ENCODE results near the gene CEMIP.

CEMIP gene

DNA sequence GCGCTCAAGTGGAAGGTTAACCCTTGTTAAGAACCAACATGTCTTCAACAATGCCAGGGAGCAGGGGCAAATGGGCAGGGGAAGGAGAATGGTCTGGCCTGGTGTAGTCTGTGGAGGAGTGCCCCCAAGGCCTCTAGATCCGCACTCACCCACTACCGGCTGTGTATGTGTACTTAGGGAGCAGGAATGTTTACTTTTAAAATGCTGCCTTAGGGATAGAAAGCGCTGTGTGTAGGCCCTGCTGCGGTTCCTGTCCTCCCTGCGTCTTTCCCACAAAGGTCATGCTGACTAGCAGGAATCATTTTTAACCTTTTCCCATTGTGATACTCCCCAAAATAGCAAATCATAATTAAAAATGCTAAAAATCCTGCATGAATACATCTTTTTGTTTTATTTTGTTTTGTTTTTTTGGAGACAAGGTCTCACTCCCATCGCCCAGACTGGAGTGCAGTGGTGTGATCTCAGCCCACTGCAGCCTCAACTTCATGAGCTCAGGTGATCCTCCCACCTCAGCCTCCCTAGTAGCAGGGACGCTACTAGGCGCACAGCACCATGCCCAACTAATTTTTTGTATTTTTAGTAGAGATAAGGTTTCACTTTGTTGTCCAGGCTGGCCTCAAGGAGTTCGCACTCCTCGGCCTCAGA is 35.9 kb upstream of the CEMIP start:
- H3K36me3 ChIP-seq (ENCODE audit: insufficient read depth, low read length) = no peaks in the 10 kb centered on the region
- no peak overlapping the region for H3K9ac ChIP-seq (ENCODE audit: low read length)
- no peak overlapping the region for H3K4me3 ChIP-seq (ENCODE audit: low read depth in 1 of 2, low read length in 2 of 2)
- H3K9me3 ChIP-seq (ENCODE audit: low read length) = no peaks in the 10 kb centered on the region
- H3K4me1 ChIP-seq (ENCODE audit: insufficient read depth, low read length) = no peaks in the 10 kb centered on the region
- H3K27me3 ChIP-seq (ENCODE audit: control insufficient read depth in 1 of 2, insufficient read depth in 2 of 2, low read length in 2 of 2) = no peaks in the 10 kb centered on the region
- H3K27ac ChIP-seq (ENCODE audit: low read depth, low read length) = no peak overlapping the region

- Histone ChIP-seq H3K27ac (ENCODE audit: low read depth, low read length) (no peak overlapping the region), H3K9me3 (ENCODE audit: low read length) (no peaks in the 10 kb centered on the region), H3K4me3 (ENCODE audit: low read depth in 1 of 2, low read length in 2 of 2) (no peak overlapping the region), H3K27me3 (ENCODE audit: control insufficient read depth in 1 of 2, insufficient read depth in 2 of 2, low read length in 2 of 2) (no peaks in the 10 kb centered on the region), H3K4me1 (ENCODE audit: insufficient read depth, low read length) (no peaks in the 10 kb centered on the region), H3K9ac (ENCODE audit: low read length) (no peak overlapping the region), H3K36me3 (ENCODE audit: insufficient read depth, low read length) (no peaks in the 10 kb centered on the region)
Measured at GRCh38 chr15:80744415-80744814, 34.8 kb upstream of the CEMIP start.

DNA sequence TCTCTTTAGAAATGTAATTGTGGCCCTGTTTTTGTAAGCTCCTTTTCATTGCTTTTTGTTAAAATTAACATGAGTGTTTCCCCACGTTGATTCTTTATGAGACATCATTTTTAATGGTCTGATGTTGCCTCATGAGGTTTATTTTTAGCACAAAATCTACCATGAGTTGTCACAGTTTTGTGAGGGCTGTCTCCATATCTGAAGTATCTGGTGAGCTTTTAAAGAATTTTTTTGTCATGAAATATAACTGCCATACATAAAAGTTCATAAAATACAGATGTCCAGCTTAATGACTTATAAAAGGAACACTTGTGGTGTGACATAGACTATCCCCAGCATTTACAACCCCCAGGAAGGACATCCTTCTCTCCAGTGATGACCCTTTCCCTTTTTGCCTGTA is 34.3 kb upstream of the CEMIP start:
- no peaks in the 10 kb centered on the region for H3K4me1 ChIP-seq (ENCODE audit: insufficient read depth, low read length)
- H3K27me3 ChIP-seq (ENCODE audit: control insufficient read depth in 1 of 2, insufficient read depth in 2 of 2, low read length in 2 of 2) = no peaks in the 10 kb centered on the region
- no peaks in the 10 kb centered on the region for H3K36me3 ChIP-seq (ENCODE audit: insufficient read depth, low read length)
- no peak overlapping the region for H3K9ac ChIP-seq (ENCODE audit: low read length)
- H3K4me3 ChIP-seq (ENCODE audit: low read depth in 1 of 2, low read length in 2 of 2) = no peak overlapping the region
- H3K9me3 ChIP-seq (ENCODE audit: low read length) = no peaks in the 10 kb centered on the region
- H3K27ac ChIP-seq (ENCODE audit: low read depth, low read length) = no peak overlapping the region

GRCh38 chr15:80745888-80746287 is 33.3 kb upstream of the CEMIP start:
- Histone ChIP-seq H3K4me3 (ENCODE audit: low read depth in 1 of 2, low read length in 2 of 2) (no peak overlapping the region), H3K27me3 (ENCODE audit: control insufficient read depth in 1 of 2, insufficient read depth in 2 of 2, low read length in 2 of 2) (no peaks in the 10 kb centered on the region), H3K4me1 (ENCODE audit: insufficient read depth, low read length) (no peaks in the 10 kb centered on the region), H3K36me3 (ENCODE audit: insufficient read depth, low read length) (peaks cover 5% of the 10 kb centered on the region), H3K27ac (ENCODE audit: low read depth, low read length) (no peak overlapping the region), H3K9ac (ENCODE audit: low read length) (no peak overlapping the region), H3K9me3 (ENCODE audit: low read length) (no peaks in the 10 kb centered on the region)

GRCh38 chr15:80747317-80748053 is 31.7 kb upstream of the CEMIP start:
- Histone ChIP-seq H3K9me3 (ENCODE audit: low read length) (no peaks in the 10 kb centered on the region), H3K27me3 (ENCODE audit: control insufficient read depth in 1 of 2, insufficient read depth in 2 of 2, low read length in 2 of 2) (no peaks in the 10 kb centered on the region), H3K4me3 (ENCODE audit: low read depth in 1 of 2, low read length in 2 of 2) (no peak overlapping the region), H3K36me3 (ENCODE audit: insufficient read depth, low read length) (peaks cover 5% of the 10 kb centered on the region), H3K9ac (ENCODE audit: low read length) (no peak overlapping the region), H3K27ac (ENCODE audit: low read depth, low read length) (no peak overlapping the region), H3K4me1 (ENCODE audit: insufficient read depth, low read length) (no peaks in the 10 kb centered on the region)

- no peak overlapping the region for H3K4me3 ChIP-seq (ENCODE audit: low read depth in 1 of 2, low read length in 2 of 2)
- no peak overlapping the region for H3K27ac ChIP-seq (ENCODE audit: low read depth, low read length)
- peaks cover 5% of the 10 kb centered on the region for H3K36me3 ChIP-seq (ENCODE audit: insufficient read depth, low read length)
- H3K9ac ChIP-seq (ENCODE audit: low read length) = no peak overlapping the region
- no peaks in the 10 kb centered on the region for H3K27me3 ChIP-seq (ENCODE audit: control insufficient read depth in 1 of 2, insufficient read depth in 2 of 2, low read length in 2 of 2)
- H3K4me1 ChIP-seq (ENCODE audit: insufficient read depth, low read length) = no peaks in the 10 kb centered on the region
- H3K9me3 ChIP-seq (ENCODE audit: low read length) = no peaks in the 10 kb centered on the region
Measured at GRCh38 chr15:80749589-80749988, 29.6 kb upstream of the CEMIP start.

DNA sequence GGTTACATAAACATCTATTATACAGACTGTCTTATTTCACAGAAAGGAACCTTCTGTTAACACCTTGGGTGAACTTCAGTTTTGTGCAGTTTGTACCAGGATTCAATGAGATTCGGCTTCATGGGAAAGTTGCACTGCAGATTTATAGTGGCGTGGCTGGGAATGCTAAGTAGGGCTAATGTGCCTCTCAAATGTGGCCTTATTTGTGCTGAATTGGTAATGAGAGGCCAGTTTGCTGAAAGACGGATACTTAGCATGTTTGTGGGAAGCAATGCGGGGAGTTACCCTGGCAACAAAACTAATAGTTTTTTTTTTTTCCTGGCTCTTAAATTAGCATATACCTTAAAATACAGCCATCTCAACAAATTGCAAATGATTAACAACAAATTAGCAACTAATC is 28.6 kb upstream of the CEMIP start:
- Histone ChIP-seq H3K27ac (ENCODE audit: low read depth, low read length) (no peak overlapping the region), H3K9me3 (ENCODE audit: low read length) (no peaks in the 10 kb centered on the region), H3K4me3 (ENCODE audit: low read depth in 1 of 2, low read length in 2 of 2) (no peak overlapping the region), H3K36me3 (ENCODE audit: insufficient read depth, low read length) (peaks cover 5% of the 10 kb centered on the region), H3K27me3 (ENCODE audit: control insufficient read depth in 1 of 2, insufficient read depth in 2 of 2, low read length in 2 of 2) (no peaks in the 10 kb centered on the region), H3K4me1 (ENCODE audit: insufficient read depth, low read length) (no peaks in the 10 kb centered on the region), H3K9ac (ENCODE audit: low read length) (no peak overlapping the region)

DNA sequence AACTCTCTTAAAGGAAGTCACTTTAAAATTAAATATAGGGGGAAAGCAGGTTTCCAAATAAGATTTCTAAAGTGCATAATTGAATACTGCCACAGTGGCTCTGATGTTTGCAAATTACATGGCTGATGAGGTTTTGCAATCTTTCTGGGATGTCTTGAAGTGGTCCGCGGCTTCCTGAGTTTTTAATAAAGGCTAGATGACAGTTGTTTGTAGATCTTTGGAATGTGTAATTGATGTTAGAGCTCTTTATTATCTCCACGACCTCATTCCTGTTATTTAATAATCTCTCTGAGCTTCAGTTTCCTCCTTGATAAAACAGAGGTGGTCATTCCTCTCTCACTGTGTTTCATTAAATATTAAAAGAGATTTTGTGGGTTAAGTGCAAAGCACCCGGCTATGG is 27.0 kb upstream of the CEMIP start:
- Histone ChIP-seq H3K9ac (ENCODE audit: low read length) (no peak overlapping the region), H3K4me3 (ENCODE audit: low read depth in 1 of 2, low read length in 2 of 2) (no peak overlapping the region), H3K27ac (ENCODE audit: low read depth, low read length) (no peak overlapping the region), H3K27me3 (ENCODE audit: control insufficient read depth in 1 of 2, insufficient read depth in 2 of 2, low read length in 2 of 2) (no peaks in the 10 kb centered on the region), H3K36me3 (ENCODE audit: insufficient read depth, low read length) (peaks cover 5% of the 10 kb centered on the region), H3K4me1 (ENCODE audit: insufficient read depth, low read length) (no peaks in the 10 kb centered on the region), H3K9me3 (ENCODE audit: low read length) (no peaks in the 10 kb centered on the region)

GRCh38 chr15:80753161-80753560 is 26.0 kb upstream of the CEMIP start:
- Histone ChIP-seq H3K9me3 (ENCODE audit: low read length) (no peaks in the 10 kb centered on the region), H3K4me1 (ENCODE audit: insufficient read depth, low read length) (no peaks in the 10 kb centered on the region), H3K27me3 (ENCODE audit: control insufficient read depth in 1 of 2, insufficient read depth in 2 of 2, low read length in 2 of 2) (no peaks in the 10 kb centered on the region), H3K27ac (ENCODE audit: low read depth, low read length) (no peak overlapping the region), H3K4me3 (ENCODE audit: low read depth in 1 of 2, low read length in 2 of 2) (no peak overlapping the region), H3K9ac (ENCODE audit: low read length) (no peak overlapping the region), H3K36me3 (ENCODE audit: insufficient read depth, low read length) (peaks cover 5% of the 10 kb centered on the region)

DNA sequence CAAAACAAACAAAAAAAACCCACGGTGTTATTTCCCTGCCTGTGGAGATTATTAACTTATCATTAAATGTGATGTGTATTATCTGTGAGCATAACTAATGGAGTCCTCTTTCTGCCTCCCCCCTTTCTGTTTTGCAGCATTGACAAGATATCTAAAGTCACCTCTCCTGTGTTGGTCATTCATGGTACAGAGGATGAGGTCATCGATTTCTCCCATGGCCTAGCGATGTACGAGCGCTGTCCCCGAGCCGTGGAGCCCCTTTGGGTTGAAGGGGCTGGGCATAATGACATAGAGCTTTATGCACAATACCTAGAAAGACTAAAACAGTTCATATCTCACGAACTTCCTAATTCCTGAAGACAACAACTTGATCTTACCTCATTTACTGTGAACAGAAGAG is 25.2 kb upstream of the CEMIP start:
- Histone ChIP-seq H3K9ac (ENCODE audit: low read length) (no peak overlapping the region), H3K4me3 (ENCODE audit: low read depth in 1 of 2, low read length in 2 of 2) (no peak overlapping the region), H3K9me3 (ENCODE audit: low read length) (no peaks in the 10 kb centered on the region), H3K36me3 (ENCODE audit: insufficient read depth, low read length) (peaks cover 5% of the 10 kb centered on the region), H3K27ac (ENCODE audit: low read depth, low read length) (no peak overlapping the region), H3K4me1 (ENCODE audit: insufficient read depth, low read length) (no peaks in the 10 kb centered on the region), H3K27me3 (ENCODE audit: control insufficient read depth in 1 of 2, insufficient read depth in 2 of 2, low read length in 2 of 2) (no peaks in the 10 kb centered on the region)

DNA sequence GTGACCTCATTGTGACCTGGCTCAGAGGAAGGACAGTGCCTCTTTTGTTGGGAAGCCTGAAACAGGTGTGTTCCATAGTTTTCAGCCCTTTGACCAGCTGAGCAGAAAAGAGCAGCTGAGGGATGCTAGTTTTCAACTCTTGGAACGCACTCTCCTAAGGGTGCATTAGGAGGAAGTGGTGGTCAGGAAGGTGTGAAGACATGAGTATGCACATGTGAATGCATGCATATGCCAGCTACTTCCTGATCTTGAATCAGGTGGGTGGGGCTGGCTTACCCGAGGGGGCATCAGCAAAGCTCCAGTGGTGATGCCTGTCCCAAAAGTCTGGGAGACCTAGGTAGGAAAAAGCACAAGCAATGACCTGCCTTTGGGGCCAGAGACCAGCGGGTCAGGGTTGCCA is 23.3 kb upstream of the CEMIP start:
- Histone ChIP-seq H3K27me3 (ENCODE audit: control insufficient read depth in 1 of 2, insufficient read depth in 2 of 2, low read length in 2 of 2) (no peaks in the 10 kb centered on the region), H3K4me3 (ENCODE audit: low read depth in 1 of 2, low read length in 2 of 2) (no peak overlapping the region), H3K9me3 (ENCODE audit: low read length) (no peaks in the 10 kb centered on the region), H3K4me1 (ENCODE audit: insufficient read depth, low read length) (no peaks in the 10 kb centered on the region), H3K27ac (ENCODE audit: low read depth, low read length) (no peak overlapping the region), H3K36me3 (ENCODE audit: insufficient read depth, low read length) (no peaks in the 10 kb centered on the region), H3K9ac (ENCODE audit: low read length) (no peak overlapping the region)
